HEK293 (cell line): ENCODE measurements around the gene CDH18.

Experiments used
- CTCF ChIA-PET: fragments of 350-600 bp; formaldehyde crosslinking; extraction: SDS; loops from one replicate; lab custom pipeline; 2021; ENCODE audit warnings: antibody characterized with exemption; lab: Yijun Ruan, JAX
- POLR2A ChIA-PET: fragments of 300-600 bp; formaldehyde crosslinking; extraction: SDS; loops from one replicate; lab custom pipeline; 2020; ENCODE audit warnings: antibody characterized with exemption, inconsistent platforms; lab: Yijun Ruan, JAX
- H3K27ac ChIP-seq: fragments of 200-500 bp; sonication (Bioruptor generic); 2 replicates; pipeline ENCODE4 v1.5.1; 2014; ENCODE audit warnings: low read depth, low read length, control low read depth, inconsistent platforms; ENCODE audit errors: extremely low read depth
- H3K36me3 ChIP-seq, 2 experiments: fragments of 200-500 bp in 1 of 2; sonication (Bioruptor generic) in 1 of 2; 1 replicate in 1 of 2; 2 replicates in 1 of 2; pipeline ENCODE4 v1.5.1; 2014 to 2017; ENCODE audit warnings: inconsistent platforms in 2 of 2, low read length in 2 of 2; ENCODE audit not compliant: control insufficient read depth in 2 of 2, insufficient read depth in 1 of 2
- H3K4me1 ChIP-seq: fragments of 200-500 bp; sonication (Bioruptor generic); 2 replicates; pipeline ENCODE4 v1.5.1; 2014; ENCODE audit warnings: mild to moderate bottlenecking, low read length, inconsistent platforms; ENCODE audit not compliant: control insufficient read depth, insufficient read depth
- H3K4me3 ChIP-seq: 2 replicates; pipeline ENCODE4 v1.5.1; 2011; ENCODE audit warnings: low read depth, mild to moderate bottlenecking, control low read depth, low read length, moderate library complexity
- H3K9me3 ChIP-seq: fragments of 200-500 bp; sonication (Bioruptor generic); 2 replicates; pipeline ENCODE4 v1.5.1; 2014; ENCODE audit warnings: low read depth, low read length, inconsistent platforms; ENCODE audit not compliant: control insufficient read depth, insufficient read depth
- BCL11B ChIP-seq: fragments of 450-650 bp; formaldehyde crosslinking; IDR thresholded peaks from 2 replicates; pipeline ENCODE4 v1.5.1; 2016; ENCODE audit warnings: low read depth, missing biosample characterization, missing genetic modification characterization
- ELK4 ChIP-seq: IDR thresholded peaks from 2 replicates; pipeline ENCODE4 v1.6.1; 2011; ENCODE audit warnings: mild to moderate bottlenecking, low read depth, low read length, borderline replicate concordance
- INSM2 ChIP-seq: fragments of 450-650 bp; formaldehyde crosslinking; IDR thresholded peaks from 2 replicates; pipeline ENCODE4 v1.5.1; 2016; ENCODE audit warnings: missing biosample characterization, missing genetic modification characterization
- MYNN ChIP-seq: fragments of 450-650 bp; formaldehyde crosslinking; IDR thresholded peaks from 2 replicates; pipeline ENCODE4 v1.5.1; 2016; ENCODE audit warnings: missing biosample characterization, missing genetic modification characterization, borderline replicate concordance
- PRDM2 ChIP-seq: fragments of 450-650 bp; formaldehyde crosslinking; IDR thresholded peaks from 2 replicates; pipeline ENCODE4 v1.5.1; 2016; ENCODE audit warnings: missing biosample characterization, missing genetic modification characterization, borderline replicate concordance
- PRDM6 ChIP-seq: fragments of 450-650 bp; formaldehyde crosslinking; IDR thresholded peaks from 2 replicates; pipeline ENCODE4 v1.5.1; 2017; ENCODE audit warnings: missing biosample characterization, missing genetic modification characterization
- SALL2 ChIP-seq: fragments of 450-650 bp; formaldehyde crosslinking; IDR thresholded peaks from 2 replicates; pipeline ENCODE4 v1.5.0; 2017; ENCODE audit warnings: missing biosample characterization, mild to moderate bottlenecking, missing genetic modification characterization, borderline replicate concordance
- SP2 ChIP-seq: fragments of 450-650 bp; formaldehyde crosslinking; IDR thresholded peaks from 2 replicates; pipeline ENCODE4 v1.5.1; 2016; ENCODE audit warnings: missing biosample characterization, missing genetic modification characterization
- WT1 ChIP-seq: fragments of 450-650 bp; formaldehyde crosslinking; IDR thresholded peaks from 2 replicates; pipeline ENCODE4 v1.5.1; 2016; ENCODE audit warnings: missing biosample characterization, missing genetic modification characterization
- ZFP3 ChIP-seq: fragments of 450-650 bp; formaldehyde crosslinking; IDR thresholded peaks from 2 replicates; pipeline ENCODE4 v1.5.1; 2016; ENCODE audit warnings: low read depth, missing biosample characterization, missing genetic modification characterization
- ZNF324 ChIP-seq: fragments of 450-650 bp; formaldehyde crosslinking; IDR thresholded peaks from 2 replicates; pipeline ENCODE4 v1.5.1; 2016; ENCODE audit warnings: missing biosample characterization, missing genetic modification characterization
- ZNF354C ChIP-seq: fragments of 450-650 bp; formaldehyde crosslinking; IDR thresholded peaks from 2 replicates; pipeline ENCODE4 v1.5.1; 2016; ENCODE audit warnings: missing biosample characterization, missing genetic modification characterization, low read depth, borderline replicate concordance
- ZNF391 ChIP-seq: fragments of 450-650 bp; formaldehyde crosslinking; IDR thresholded peaks from 2 replicates; pipeline ENCODE4 v1.5.1; 2016; ENCODE audit warnings: low read depth, missing biosample characterization, missing genetic modification characterization, borderline replicate concordance
- ZNF488 ChIP-seq: fragments of 450-650 bp; formaldehyde crosslinking; IDR thresholded peaks from 2 replicates; pipeline ENCODE4 v1.5.1; 2016; ENCODE audit warnings: missing biosample characterization, missing genetic modification characterization
- ZNF561 ChIP-seq: fragments of 450-650 bp; IDR thresholded peaks from 2 replicates; pipeline ENCODE4 v1.5.1; 2018; ENCODE audit warnings: missing biosample characterization, missing genetic modification characterization, borderline replicate concordance
- ZNF621 ChIP-seq: fragments of 450-650 bp; formaldehyde crosslinking; IDR thresholded peaks from 2 replicates; pipeline ENCODE4 v1.5.1; 2017; ENCODE audit warnings: missing biosample characterization, missing genetic modification characterization
- ZNF623 ChIP-seq: fragments of 450-650 bp; formaldehyde crosslinking; IDR thresholded peaks from 2 replicates; pipeline ENCODE4 v1.5.1; 2016; ENCODE audit warnings: missing biosample characterization, missing genetic modification characterization
- ZNF639 ChIP-seq: fragments of 450-650 bp; formaldehyde crosslinking; IDR thresholded peaks from 2 replicates; pipeline ENCODE4 v1.5.1; 2016; ENCODE audit warnings: missing biosample characterization, missing genetic modification characterization
- ZNF792 ChIP-seq: fragments of 450-650 bp; formaldehyde crosslinking; IDR thresholded peaks from 2 replicates; pipeline ENCODE4 v1.5.1; 2016; ENCODE audit warnings: missing biosample characterization, missing genetic modification characterization
- ZSCAN16 ChIP-seq: fragments of 450-650 bp; formaldehyde crosslinking; IDR thresholded peaks from 2 replicates; pipeline ENCODE4 v1.5.1; 2016; ENCODE audit warnings: missing biosample characterization, missing genetic modification characterization

The CDH18 gene

GRCh38 chr5:19978476-19978875, 9.5 kb downstream of the CDH18 start:
- TF ChIP-seq ZNF621 (tag by site-specific recombination) (no peak), ZSCAN16 (tag by site-specific recombination) (no peak), PRDM2 (tag by site-specific recombination) (no peak), ZFP3 (no peak), ZNF354C (tag by site-specific recombination) (no peak), MYNN (no peak), SP2 (tag by site-specific recombination) (no peak), ELK4 (no peak), ZNF639 (tag by site-specific recombination) (no peak), ZNF391 (tag by site-specific recombination) (no peak), SALL2 (tag by site-specific recombination) (no peak), ZNF792 (tag by site-specific recombination) (no peak)
- H3K9me3 ChIP-seq: no peaks in the 10 kb centered on the region
- POLR2A ChIA-PET: no interaction called here
- H3K4me3 ChIP-seq: no peak overlapping the region
- no peaks in the 10 kb centered on the region for H3K36me3 ChIP-seq
- H3K4me1 ChIP-seq: no peaks in the 10 kb centered on the region
- CTCF ChIA-PET: no interaction called here
- no peak overlapping the region for H3K27ac ChIP-seq

- ChIA-PET POLR2A (no interaction called here), CTCF (no interaction called here)
- H3K4me3 ChIP-seq: no peak overlapping the region
- TF ChIP-seq PRDM6: no peak
- TF ChIP-seq ZNF623 (tag by site-specific recombination): no peak
- no peak for TF ChIP-seq BCL11B
- TF ChIP-seq ZNF488 (tag by site-specific recombination): no peak
- no peak for TF ChIP-seq INSM2
- no peak for TF ChIP-seq ZNF324
- TF ChIP-seq ZNF561 (tag by site-specific recombination): no peak
- TF ChIP-seq WT1 (tag by site-specific recombination): no peak
- H3K36me3 ChIP-seq: no peaks in the 10 kb centered on the region
- H3K27ac ChIP-seq: no peak overlapping the region
- no peaks in the 10 kb centered on the region for H3K9me3 ChIP-seq
- no peaks in the 10 kb centered on the region for H3K4me1 ChIP-seq
Measured at GRCh38 chr5:19977099-19977498, 10.9 kb downstream of the CDH18 start.
